Neural progenitor cell (in vitro differentiated cells): ENCODE results near the gene ZMPSTE24.

Source experiments
- CTCF ChIP-seq: fragments of 200-600 bp; sonication (generic); IDR thresholded peaks from 2 replicates; pipeline ENCODE4 v1.5.1; 2017; ENCODE audit warnings: antibody characterized with exemption, mild to moderate bottlenecking
- EZH2 ChIP-seq: fragments of 200-600 bp; sonication (generic); IDR thresholded peaks from 2 replicates; pipeline ENCODE4 v1.6.1; 2017; ENCODE audit warnings: antibody characterized with exemption, mild to moderate bottlenecking, moderate library complexity

DNA sequence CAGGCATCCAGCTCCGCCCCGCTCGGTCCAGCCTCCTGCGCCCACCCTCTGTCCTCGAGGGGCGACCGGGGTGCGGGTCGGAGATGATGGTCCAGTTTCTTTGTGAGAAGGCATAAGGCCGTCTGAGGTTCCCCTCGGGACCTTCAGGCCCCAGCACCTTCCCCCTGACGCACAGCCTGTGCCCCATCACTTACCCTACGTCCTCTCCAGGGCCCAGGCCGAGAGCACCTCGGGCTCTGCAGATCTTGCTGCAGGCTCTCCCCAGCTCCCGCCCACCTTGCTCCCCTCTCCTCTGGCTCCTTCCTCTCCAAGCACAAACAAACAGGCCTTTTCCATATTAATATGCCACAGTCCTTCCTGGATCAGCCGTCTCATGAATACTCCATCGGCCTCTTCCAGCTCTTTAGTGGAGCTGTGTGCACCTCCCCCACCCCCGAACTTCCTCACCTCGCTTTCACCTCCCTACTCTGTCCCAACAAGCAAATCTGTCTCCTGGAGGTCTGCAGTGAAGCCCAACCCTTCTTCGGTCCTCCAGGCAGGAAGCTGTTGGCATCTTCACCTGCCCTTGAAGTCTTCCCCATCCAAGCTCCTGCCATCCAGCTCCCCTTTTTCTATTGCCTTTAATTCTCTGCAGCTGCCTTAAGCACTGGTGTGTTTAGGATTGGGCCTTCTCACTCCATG, 59.5 kb downstream of the ZMPSTE24 start:
- TF ChIP-seq CTCF (no peak), EZH2 (no peak)
